GM15510 (cell line): ENCODE measurements around the gene COPS7A.

ENCODE experiments used
- POLR2A ChIP-seq: IDR thresholded peaks from 3 replicates; pipeline ENCODE4 v1.6.1; 2011; ENCODE audit warnings: borderline replicate concordance; ENCODE audit not compliant: insufficient read length; ENCODE audit errors: extremely low read depth

COPS7A gene

GRCh38 chr12:6772726-6773589, 49.1 kb downstream of the COPS7A start:
- TF ChIP-seq POLR2A, result no peak

DNA sequence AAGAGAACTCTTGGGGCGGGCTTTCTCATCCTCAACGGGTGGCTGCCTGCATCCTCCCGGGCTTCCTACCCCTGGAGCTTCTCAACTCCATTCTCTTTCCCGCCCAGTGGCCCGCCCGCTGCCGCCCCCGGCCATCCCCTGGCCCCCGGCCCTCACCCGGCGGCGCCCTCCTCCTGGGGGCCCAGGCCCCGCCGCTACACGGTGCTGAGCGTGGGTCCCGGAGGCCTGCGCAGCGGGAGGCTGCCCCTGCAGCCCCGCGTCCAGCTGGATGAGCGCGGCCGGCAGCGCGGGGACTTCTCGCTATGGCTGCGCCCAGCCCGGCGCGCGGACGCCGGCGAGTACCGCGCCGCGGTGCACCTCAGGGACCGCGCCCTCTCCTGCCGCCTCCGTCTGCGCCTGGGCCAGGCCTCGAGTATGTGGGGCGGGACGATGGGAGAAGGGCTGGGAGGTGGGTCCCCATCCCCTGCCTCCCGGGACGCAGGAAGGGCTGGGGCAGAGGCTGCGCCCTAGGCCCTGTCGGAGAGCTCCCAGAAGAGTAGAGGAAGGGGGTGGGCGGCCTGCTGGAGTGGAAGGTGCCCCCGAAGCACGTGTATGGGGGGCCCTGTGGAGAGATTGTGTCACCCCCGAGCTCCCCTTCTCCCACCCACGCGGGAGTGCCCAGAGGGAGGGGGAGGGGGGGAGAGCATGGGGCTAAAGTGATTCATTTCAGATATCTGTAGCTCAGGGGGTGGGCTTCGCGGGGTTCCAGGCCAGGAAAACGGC, 49.9 kb downstream of the COPS7A start:
- no peak for TF ChIP-seq POLR2A

DNA sequence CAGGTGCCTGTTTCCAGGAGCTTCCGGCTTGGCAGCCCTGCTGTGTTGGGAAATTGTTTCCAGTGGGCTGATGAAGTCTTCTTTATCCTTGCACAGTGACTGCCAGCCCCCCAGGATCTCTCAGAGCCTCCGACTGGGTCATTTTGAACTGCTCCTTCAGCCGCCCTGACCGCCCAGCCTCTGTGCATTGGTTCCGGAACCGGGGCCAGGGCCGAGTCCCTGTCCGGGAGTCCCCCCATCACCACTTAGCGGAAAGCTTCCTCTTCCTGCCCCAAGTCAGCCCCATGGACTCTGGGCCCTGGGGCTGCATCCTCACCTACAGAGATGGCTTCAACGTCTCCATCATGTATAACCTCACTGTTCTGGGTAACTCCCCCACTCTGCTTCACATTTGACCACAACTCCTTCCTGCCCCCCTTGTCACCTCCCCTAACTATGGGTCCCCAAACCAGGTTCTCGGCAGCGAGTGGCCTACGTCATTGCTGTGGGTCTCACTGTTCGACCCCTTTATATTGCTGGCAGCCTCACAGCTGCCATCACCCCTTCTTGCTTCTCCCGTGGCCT, 50.7 kb downstream of the COPS7A start:
- no peak for TF ChIP-seq POLR2A

DNA sequence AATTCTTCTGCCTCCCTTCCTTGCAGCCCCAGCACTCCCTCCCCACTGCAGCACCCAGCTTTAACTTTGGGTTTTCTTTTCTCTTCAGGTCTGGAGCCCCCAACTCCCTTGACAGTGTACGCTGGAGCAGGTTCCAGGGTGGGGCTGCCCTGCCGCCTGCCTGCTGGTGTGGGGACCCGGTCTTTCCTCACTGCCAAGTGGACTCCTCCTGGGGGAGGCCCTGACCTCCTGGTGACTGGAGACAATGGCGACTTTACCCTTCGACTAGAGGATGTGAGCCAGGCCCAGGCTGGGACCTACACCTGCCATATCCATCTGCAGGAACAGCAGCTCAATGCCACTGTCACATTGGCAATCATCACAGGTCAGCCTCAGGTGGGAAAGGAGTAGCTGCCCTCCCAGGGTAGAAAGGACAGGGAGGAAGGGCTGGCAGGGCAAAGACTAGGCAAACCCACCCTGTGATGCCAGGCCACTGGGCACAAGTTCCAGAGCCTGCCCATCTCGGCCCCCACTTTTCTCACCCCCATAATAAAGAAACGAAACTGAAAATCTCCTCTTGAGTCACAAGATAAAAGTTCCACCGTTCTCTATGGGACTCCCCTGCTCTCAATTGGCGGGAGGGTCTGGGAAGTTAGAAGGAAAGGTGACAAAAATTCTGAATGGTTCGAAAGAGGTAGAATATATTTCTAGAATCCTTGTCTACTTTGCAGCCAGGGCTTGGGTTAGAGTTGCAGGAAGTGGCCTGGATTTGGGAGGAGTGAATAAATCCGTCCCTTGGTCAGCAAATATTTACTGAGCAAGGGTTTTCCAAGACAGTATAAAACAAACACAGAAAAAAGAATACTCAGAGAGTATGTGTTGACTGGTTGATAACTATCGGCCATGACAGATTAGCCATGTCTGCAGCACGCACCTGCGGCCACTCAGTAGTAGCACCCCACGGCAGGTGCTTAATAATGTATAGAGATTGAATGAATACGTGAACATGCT, 51.6 kb downstream of the COPS7A start:
- no peak for TF ChIP-seq POLR2A

DNA sequence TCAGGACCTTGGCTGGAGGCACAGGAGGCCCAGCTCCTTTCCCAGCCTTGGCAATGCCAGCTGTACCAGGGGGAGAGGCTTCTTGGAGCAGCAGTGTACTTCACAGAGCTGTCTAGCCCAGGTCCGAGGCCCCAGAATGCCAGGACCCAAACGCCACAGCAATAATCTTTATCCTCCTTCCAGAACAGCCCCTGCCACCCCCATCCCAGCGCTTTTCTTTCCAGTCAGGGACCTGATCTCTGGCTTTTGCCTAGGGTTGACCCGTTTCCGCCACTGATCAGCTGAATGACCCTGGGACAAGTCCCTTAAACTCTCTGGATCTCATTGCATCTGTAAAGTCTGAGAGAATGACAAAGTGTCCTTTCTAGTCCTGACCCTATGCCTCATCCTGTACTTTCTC, 53.5 kb downstream of the COPS7A start:
- TF ChIP-seq POLR2A, result no peak

GRCh38 chr12:6778217-6778573, 54.3 kb downstream of the COPS7A start:
- no peak for TF ChIP-seq POLR2A

DNA sequence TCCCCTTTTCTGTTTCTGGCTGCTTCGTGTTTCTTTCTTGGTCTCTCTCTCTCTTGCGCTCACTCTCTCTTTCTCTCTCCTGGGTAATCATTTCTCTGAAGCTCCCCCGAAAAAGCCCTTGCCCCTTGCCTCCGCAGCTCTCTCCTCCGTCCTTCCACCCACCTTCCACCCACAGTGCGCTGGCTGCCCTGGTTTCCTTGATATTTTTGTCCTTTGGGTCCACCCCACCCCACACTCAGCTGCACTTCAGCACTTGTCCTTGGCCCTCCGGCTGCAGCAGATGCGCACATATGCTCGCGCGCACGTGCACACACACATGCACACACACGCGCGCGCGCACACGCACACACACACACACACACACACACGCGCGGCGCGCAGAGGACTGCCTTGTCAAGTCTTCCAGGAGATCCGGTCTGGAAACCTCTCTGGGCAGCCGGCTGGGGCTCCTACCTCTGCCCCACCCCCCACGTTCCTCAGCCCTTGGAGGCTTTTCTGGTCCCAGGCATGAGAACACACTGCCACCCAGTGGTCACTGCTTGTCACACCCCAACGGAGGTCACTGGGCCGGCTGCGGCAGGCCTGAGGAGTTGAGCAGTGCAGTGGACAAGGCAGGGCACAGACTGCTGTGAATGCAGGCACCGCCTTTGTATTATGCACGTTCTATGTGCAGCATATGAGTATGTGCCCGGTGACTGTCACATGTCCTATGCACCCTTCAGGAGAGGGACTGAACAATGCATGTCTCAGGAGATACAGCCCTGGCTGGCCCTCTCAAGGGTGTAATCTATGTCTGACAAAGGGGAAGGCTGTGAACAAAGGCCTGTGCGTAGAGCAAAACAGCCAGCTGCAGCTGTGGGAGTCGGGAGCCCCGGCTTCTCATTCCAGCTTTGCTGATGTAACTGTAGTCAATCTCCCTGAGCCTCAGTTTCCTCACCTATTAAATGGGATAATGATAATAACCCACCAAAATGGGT, 55.0 kb downstream of the COPS7A start:
- TF ChIP-seq POLR2A, result no peak

DNA sequence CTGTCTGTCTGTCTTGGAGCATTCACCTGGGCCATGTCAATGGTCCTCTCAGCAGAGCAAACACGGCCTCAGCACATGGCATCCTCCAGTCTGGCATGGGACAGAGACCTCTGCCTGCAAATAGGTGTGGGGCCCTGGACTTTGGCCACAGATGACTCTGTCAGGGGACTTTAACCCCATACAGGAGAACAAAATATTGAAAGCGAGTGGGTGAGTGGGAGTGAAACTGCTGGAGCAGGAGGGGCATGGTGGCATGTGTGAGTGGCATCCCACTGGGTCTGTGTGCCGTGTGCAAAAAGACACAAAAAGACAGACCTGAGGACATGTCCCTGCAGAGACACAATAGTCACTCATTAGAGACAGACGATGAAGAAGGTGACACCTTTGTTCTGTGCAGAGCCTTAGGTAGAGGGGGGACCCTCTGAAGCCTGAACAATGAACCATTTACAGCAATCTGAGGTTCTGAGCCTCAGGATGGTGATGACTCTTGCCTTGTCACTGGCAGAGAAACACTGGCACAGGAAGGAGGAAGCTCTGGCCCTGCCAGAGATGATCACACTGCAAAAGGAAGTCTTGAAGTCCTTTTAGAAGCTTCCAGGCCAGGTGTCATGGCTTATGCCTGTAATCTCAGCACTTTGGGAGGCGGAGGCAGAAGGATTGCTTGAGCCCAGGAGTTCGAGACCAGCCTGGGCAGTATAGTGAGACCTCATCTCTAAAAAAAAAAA, 56.0 kb downstream of the COPS7A start:
- TF ChIP-seq POLR2A, result no peak

DNA sequence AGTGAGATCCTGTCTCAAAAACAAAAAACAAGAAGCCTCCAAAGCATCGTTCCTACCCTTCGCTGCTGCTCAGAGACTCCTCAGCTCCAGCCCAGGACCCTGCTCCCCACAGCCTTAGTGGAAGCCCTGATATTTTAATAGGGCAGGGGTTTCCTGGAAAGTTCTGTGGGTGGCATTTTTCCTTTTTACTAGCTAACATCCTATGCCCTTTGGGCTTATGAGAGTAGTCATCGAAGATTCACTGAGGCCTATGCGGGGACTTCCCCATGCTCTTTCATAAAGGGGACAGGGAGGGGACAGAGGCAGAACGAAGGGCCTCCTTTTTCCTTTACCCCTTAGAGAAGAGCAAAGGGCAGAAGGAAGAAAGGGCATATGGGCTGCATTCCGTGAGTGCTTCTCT, 56.7 kb downstream of the COPS7A start:
- TF ChIP-seq POLR2A, result no peak
